Thoracic aorta (tissue), 2 donors: ENCODE results near the gene TRPC4AP. TPM values are rescaled to one million over a fixed set of nuclear protein-coding genes. Genes with fewer than 3 reads are reported as not detected.

Source experiments
- ATAC-seq: fragments of 150-250 bp; one replicate; pipeline ENCODE4 v1.8.0; 2017; ENCODE audit warnings: low read depth; ENCODE audit not compliant: insufficient number of reproducible peaks, low FRiP score
- DNase-seq: peaks from one replicate; pipeline ENCODE4 v3.0.0-alpha.2; 2020; ENCODE audit warnings: low spot score
- H3K27ac ChIP-seq, 2 donors: fragments of 200-600 bp; sonication (generic); 1 replicate in 1 of 2; 2 replicates in 1 of 2; pipeline ENCODE4 v1.5.1; 2016; ENCODE audit warnings: mild to moderate bottlenecking in 2 of 2, moderate library complexity in 2 of 2
- H3K27me3 ChIP-seq: fragments of 200-600 bp; sonication (generic); replicated peaks from 2 replicates; pipeline ENCODE4 v1.6.0; 2016; ENCODE audit warnings: mild to moderate bottlenecking; ENCODE audit not compliant: insufficient read depth
- H3K36me3 ChIP-seq: fragments of 200-600 bp; sonication (generic); one replicate; pipeline ENCODE4 v1.5.1; 2016
- H3K4me1 ChIP-seq, 2 donors: fragments of 200-600 bp; sonication (generic); 1 replicate in 1 of 2; 2 replicates in 1 of 2; pipeline versions ENCODE4 v1.5.1 to v1.6.0; 2016; ENCODE audit warnings: low read depth in 2 of 2, mild to moderate bottlenecking in 1 of 2; ENCODE audit not compliant: control insufficient read depth in 1 of 2
- H3K4me3 ChIP-seq: fragments of 200-600 bp; sonication (generic); 2 replicates; pipeline ENCODE4 v1.5.1; 2016; ENCODE audit warnings: mild to moderate bottlenecking
- H3K9me3 ChIP-seq: fragments of 200-600 bp; sonication (generic); 2 replicates; pipeline ENCODE4 v1.5.1; 2016
- CTCF ChIP-seq: fragments of 200-600 bp; sonication (generic); IDR thresholded peaks from one replicate; pipeline ENCODE4 v1.5.1; 2019; ENCODE audit warnings: antibody characterized with exemption
- total RNA-seq, 2 donors: library from RNA; depleted of rRNA; stranded (reverse); fragments of >200 nt; gene quantifications; one replicate each; pipeline versions ENCODE4 v1.1.0 to v1.2.3, GENCODE V29; 2016

TRPC4AP gene
- total RNA-seq, 2 donors from 2014 or later: 65.8 to 73.6 TPM

- Histone ChIP-seq H3K4me3 (no peak overlapping the region), H3K27ac (no peak overlapping the region), H3K9me3 (no peaks in the 10 kb centered on the region), H3K4me1 (no peaks in the 10 kb centered on the region), H3K27me3 (no peaks in the 10 kb centered on the region), H3K36me3 (peaks cover 55% of the 10 kb centered on the region)
- ATAC-seq: no peak
- TF ChIP-seq CTCF: no peak
- no peak for DNase-seq
Measured at GRCh38 chr20:34996243-34997028, 96.2 kb downstream of the TRPC4AP start.

- no peak for TF ChIP-seq CTCF
- ATAC-seq (no peak), DNase-seq (no peak)
- no peaks in the 10 kb centered on the region for H3K27me3 ChIP-seq
- no peak overlapping the region for H3K4me3 ChIP-seq
- H3K4me1 ChIP-seq: no peaks in the 10 kb centered on the region
- peaks cover 49% of the 10 kb centered on the region for H3K36me3 ChIP-seq
- no peaks in the 10 kb centered on the region for H3K9me3 ChIP-seq
- H3K27ac ChIP-seq: no peak overlapping the region
Measured at GRCh38 chr20:34995696-34996095, 96.9 kb downstream of the TRPC4AP start.

GRCh38 chr20:34995192-34995591 lies 97.4 kb downstream of the TRPC4AP start:
- Histone ChIP-seq H3K4me3 (no peak overlapping the region), H3K36me3 (peaks cover 45% of the 10 kb centered on the region), H3K27me3 (no peaks in the 10 kb centered on the region), H3K27ac (no peak overlapping the region), H3K9me3 (no peaks in the 10 kb centered on the region), H3K4me1 (no peaks in the 10 kb centered on the region)
- DNase-seq: no peak
- no peak for ATAC-seq
- TF ChIP-seq CTCF: no peak

- Histone ChIP-seq H3K9me3 (no peaks in the 10 kb centered on the region), H3K4me3 (no peak overlapping the region), H3K36me3 (peaks cover 40% of the 10 kb centered on the region), H3K27ac (no peak overlapping the region), H3K4me1 (no peaks in the 10 kb centered on the region), H3K27me3 (no peaks in the 10 kb centered on the region)
- DNase-seq (no peak), ATAC-seq (no peak)
- TF ChIP-seq CTCF: no peak
Measured at GRCh38 chr20:34994509-34995131, 98.0 kb downstream of the TRPC4AP start.

- ATAC-seq: no peak
- H3K27ac ChIP-seq: no peak overlapping the region
Measured at GRCh38 chr20:34993941-34994508, 98.6 kb downstream of the TRPC4AP start.

More at GRCh38 chr20:34993941-34994508, 98.6 kb downstream of the TRPC4AP start:
- H3K27me3 ChIP-seq: no peaks in the 10 kb centered on the region
- H3K4me1 ChIP-seq: no peaks in the 10 kb centered on the region
- no peak overlapping the region for H3K4me3 ChIP-seq
- no peaks in the 10 kb centered on the region for H3K9me3 ChIP-seq
- no peak for DNase-seq
- no peak for TF ChIP-seq CTCF
- H3K36me3 ChIP-seq: peaks cover 36% of the 10 kb centered on the region
